Keratinocyte (primary cell): ENCODE measurements around the gene ZNF432. TPM values are rescaled to one million over a fixed set of nuclear protein-coding genes. Genes with fewer than 3 reads are reported as not detected.

ENCODE experiments used
- DNase-seq: peaks from one replicate; pipeline ENCODE4 v3.0.0-alpha.2; 2011; ENCODE audit warnings: low read depth, missing footprints, low spot score
- FAIRE-seq: peaks from 2 replicates; lab custom pipeline; 2011; peaks lifted over from hg19 to GRCh38; lab: Jason Lieb, UNC
- H2AFZ ChIP-seq: 2 replicates; pipeline ENCODE4 v1.6.0; 2012; ENCODE audit warnings: low read length, control low read depth, inconsistent platforms; ENCODE audit not compliant: control insufficient read depth
- H3K27ac ChIP-seq: 2 replicates; pipeline ENCODE4 v1.5.1; 2011; ENCODE audit warnings: low read length; ENCODE audit not compliant: control insufficient read depth, insufficient read depth
- H3K27me3 ChIP-seq: 3 replicates; pipeline ENCODE4 v1.6.0; 2011; ENCODE audit warnings: low read length; ENCODE audit not compliant: control insufficient read depth, insufficient read depth; ENCODE audit errors: extremely low read depth
- H3K36me3 ChIP-seq, 2 experiments: 2 replicates in 1 of 2; 3 replicates in 1 of 2; pipeline ENCODE4 v1.5.1; 2011; ENCODE audit warnings: low read length in 2 of 2, mild to moderate bottlenecking in 1 of 2; ENCODE audit not compliant: control insufficient read depth in 2 of 2, insufficient read depth in 2 of 2; ENCODE audit errors: extremely low read depth in 1 of 2
- H3K4me1 ChIP-seq: 3 replicates; pipeline ENCODE4 v1.5.1; 2011; ENCODE audit warnings: low read length; ENCODE audit not compliant: control insufficient read depth, insufficient read depth; ENCODE audit errors: extremely low read depth
- H3K4me2 ChIP-seq: 3 replicates; pipeline ENCODE4 v1.6.0; 2011; ENCODE audit warnings: low read depth, low read length; ENCODE audit not compliant: control insufficient read depth, insufficient read depth; ENCODE audit errors: extremely low read depth
- H3K4me3 ChIP-seq, 3 experiments: fragments of 200-600 bp in 1 of 3; sonication (generic) in 1 of 3; 2 replicates in 2 of 3; 3 replicates in 1 of 3; pipeline ENCODE4 v1.5.1; 2011 to 2016; ENCODE audit warnings: low read length in 3 of 3, mild to moderate bottlenecking in 3 of 3, control low read depth in 2 of 3, inconsistent platforms in 1 of 3, low read depth in 1 of 3, mixed read lengths in 1 of 3, mixed run types in 1 of 3, moderate library complexity in 1 of 3; ENCODE audit not compliant: control insufficient read depth in 2 of 3, insufficient read depth in 2 of 3; ENCODE audit errors: extremely low read depth in 1 of 3
- H3K79me2 ChIP-seq: 2 replicates; pipeline ENCODE4 v1.6.0; 2012; ENCODE audit warnings: low read length; ENCODE audit not compliant: control insufficient read depth, insufficient read depth
- H3K9ac ChIP-seq: 3 replicates; pipeline ENCODE4 v1.6.0; 2011; ENCODE audit warnings: low read length; ENCODE audit not compliant: control insufficient read depth, insufficient read depth; ENCODE audit errors: extremely low read depth
- H3K9me1 ChIP-seq: 3 replicates; pipeline ENCODE4 v1.6.0; 2011; ENCODE audit warnings: low read length; ENCODE audit not compliant: control insufficient read depth, insufficient read depth; ENCODE audit errors: extremely low read depth
- H3K9me3 ChIP-seq: 2 replicates; pipeline ENCODE4 v1.5.1; 2012; ENCODE audit warnings: low read depth, low read length; ENCODE audit not compliant: control insufficient read depth
- H4K20me1 ChIP-seq: 3 replicates; pipeline ENCODE4 v1.6.0; 2011; ENCODE audit warnings: low read length; ENCODE audit not compliant: control insufficient read depth, insufficient read depth; ENCODE audit errors: extremely low read depth
- EZH2 ChIP-seq: IDR thresholded peaks from one replicate; pipeline ENCODE4 v1.6.1; 2012; ENCODE audit warnings: inconsistent platforms, mild to moderate bottlenecking, low read length, moderate library complexity
- dilution Hi-C: fragments of 300-500 bp; cut with MboI; formaldehyde crosslinking; loops from one replicate; pipeline ENCODE4 v1.7.0; 2020; ENCODE audit warnings: low sequenced_read_pairs; ENCODE audit not compliant: extremely low pct_ligation_motif_present
- polyA plus RNA-seq, 5 experiments: library from polyadenylated mRNA; depleted of rRNA in 3 of 5; stranded (reverse) in 3 of 5; stranded (forward) in 1 of 5; unstranded in 1 of 5; fragments of >200 nt; gene quantifications; 1 replicate in 1 of 5; 2 replicates in 3 of 5; 3 replicates in 1 of 5; pipeline versions ENCODE4 v1.2.1 to v1.2.3, GENCODE V29; 2011 to 2012; ENCODE audit warnings: missing spikeins in 2 of 5, low read depth in 1 of 5, low replicate concordance in 1 of 5
- TF ChIP-seq, protein P1 (sequence below), 3 experiments: IDR thresholded peaks in 1 of 3; conservative IDR thresholded peaks in 1 of 3; optimal IDR thresholded peaks in 1 of 3; 2 replicates in 2 of 3; 3 replicates in 1 of 3; pipeline versions ENCODE3 to v1.5.1; 2011; ENCODE audit warnings: low read length in 3 of 3, mild to moderate bottlenecking in 3 of 3, moderate library complexity in 2 of 3, control low read depth in 1 of 3, inconsistent platforms in 1 of 3; ENCODE audit not compliant: insufficient read depth in 2 of 3; ENCODE audit errors: extremely low read depth in 1 of 3

Gene ZNF432
- polyA plus RNA-seq, 1 donor (not counting 4 experiments of a cell fraction or from before 2014, with no cell fraction given) = 14.8 TPM

DNA sequence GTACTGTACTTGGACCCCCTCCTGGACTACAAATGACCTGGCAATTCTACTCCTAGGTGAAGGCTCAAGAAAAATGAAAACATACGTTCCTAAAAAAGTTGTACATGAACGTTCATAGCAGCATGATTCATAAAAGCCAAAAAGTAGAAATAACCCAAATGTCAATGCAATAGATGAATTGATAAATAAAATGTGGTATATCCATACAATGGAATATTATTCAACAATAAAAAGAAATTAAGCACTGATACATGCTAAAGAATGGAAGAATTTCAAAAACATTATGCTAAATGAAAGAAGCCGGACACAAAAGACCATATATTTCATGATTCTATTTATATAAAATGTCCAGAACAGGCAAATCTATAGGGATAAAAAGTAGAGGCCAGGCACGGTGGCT, 9.5 kb downstream of the ZNF432 start:
- dilution Hi-C loops = no loop called here
- TF ChIP-seq, protein P1, sequence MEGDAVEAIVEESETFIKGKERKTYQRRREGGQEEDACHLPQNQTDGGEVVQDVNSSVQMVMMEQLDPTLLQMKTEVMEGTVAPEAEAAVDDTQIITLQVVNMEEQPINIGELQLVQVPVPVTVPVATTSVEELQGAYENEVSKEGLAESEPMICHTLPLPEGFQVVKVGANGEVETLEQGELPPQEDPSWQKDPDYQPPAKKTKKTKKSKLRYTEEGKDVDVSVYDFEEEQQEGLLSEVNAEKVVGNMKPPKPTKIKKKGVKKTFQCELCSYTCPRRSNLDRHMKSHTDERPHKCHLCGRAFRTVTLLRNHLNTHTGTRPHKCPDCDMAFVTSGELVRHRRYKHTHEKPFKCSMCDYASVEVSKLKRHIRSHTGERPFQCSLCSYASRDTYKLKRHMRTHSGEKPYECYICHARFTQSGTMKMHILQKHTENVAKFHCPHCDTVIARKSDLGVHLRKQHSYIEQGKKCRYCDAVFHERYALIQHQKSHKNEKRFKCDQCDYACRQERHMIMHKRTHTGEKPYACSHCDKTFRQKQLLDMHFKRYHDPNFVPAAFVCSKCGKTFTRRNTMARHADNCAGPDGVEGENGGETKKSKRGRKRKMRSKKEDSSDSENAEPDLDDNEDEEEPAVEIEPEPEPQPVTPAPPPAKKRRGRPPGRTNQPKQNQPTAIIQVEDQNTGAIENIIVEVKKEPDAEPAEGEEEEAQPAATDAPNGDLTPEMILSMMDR (optimal IDR thresholded peaks at IDR 0.05 in 1 of 3, IDR thresholded peaks at IDR 0.05 in 1 of 3, conservative IDR thresholded peaks at IDR 0.05 in 1 of 3; ENCODE audit: extremely low read depth in 1 of 3, insufficient read depth in 2 of 3, low read length in 3 of 3) = no peak
- TF ChIP-seq EZH2 = no peak
- no peak overlapping the region for H3K4me2 ChIP-seq
- no peaks in the 10 kb centered on the region for H4K20me1 ChIP-seq
- H3K79me2 ChIP-seq = no peaks in the 10 kb centered on the region
- no peak for DNase-seq
- no peak for FAIRE-seq
- no peaks in the 10 kb centered on the region for H3K9me1 ChIP-seq
- no peak overlapping the region for H2AFZ ChIP-seq
- H3K4me1 ChIP-seq = no peaks in the 10 kb centered on the region
- H3K27ac ChIP-seq = no peak overlapping the region
- no peak overlapping the region for H3K4me3 ChIP-seq
- H3K36me3 ChIP-seq = peaks cover 26 to 34% of the 10 kb centered on the region in 2 experiments
- no peaks in the 10 kb centered on the region for H3K27me3 ChIP-seq
- H3K9me3 ChIP-seq = peaks cover 14% of the 10 kb centered on the region
- H3K9ac ChIP-seq = no peak overlapping the region

DNA sequence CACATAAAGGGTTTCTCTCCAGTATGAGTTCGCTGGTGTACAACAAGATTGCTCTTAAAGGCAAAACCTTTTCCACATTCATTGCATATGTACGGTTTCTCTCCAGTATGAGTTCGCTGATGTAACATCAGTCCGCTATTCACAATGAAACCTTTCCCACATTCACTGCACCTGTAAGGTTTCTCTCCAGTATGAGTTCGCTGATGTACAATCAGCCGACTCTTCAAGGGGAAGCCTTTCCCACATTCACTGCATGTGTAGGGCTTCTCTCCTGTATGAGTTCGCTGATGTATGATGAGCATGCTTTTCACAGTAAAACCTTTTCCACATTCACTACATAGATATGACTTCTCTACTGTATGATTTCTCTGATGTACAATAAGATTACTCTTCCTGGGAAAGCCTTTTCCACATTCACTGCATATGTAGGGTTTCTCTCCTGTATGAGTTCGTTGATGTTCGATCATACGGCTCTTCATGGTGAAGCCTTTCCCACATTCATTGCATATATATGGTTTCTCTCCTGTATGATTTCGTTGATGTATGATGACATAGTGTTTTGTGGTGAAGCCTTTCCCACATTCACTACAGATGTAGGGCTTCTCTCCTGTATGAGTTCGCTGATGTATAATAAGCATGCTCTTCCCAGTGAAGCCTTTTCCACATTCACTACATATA, 14.4 kb downstream of the ZNF432 start:
- FAIRE-seq (no peak), DNase-seq (no peak)
- Histone ChIP-seq H2AFZ (no peak overlapping the region), H3K4me3 (no peak overlapping the region), H3K27ac (no peak overlapping the region), H3K27me3 (no peaks in the 10 kb centered on the region), H3K9me3 (peaks cover 26% of the 10 kb centered on the region), H3K9ac (no peak overlapping the region), H3K79me2 (no peaks in the 10 kb centered on the region), H3K4me1 (no peaks in the 10 kb centered on the region), H3K36me3 (peaks cover 21 to 28% of the 10 kb centered on the region in 2 experiments), H3K9me1 (no peaks in the 10 kb centered on the region), H3K4me2 (no peak overlapping the region), H4K20me1 (no peaks in the 10 kb centered on the region)
- TF ChIP-seq, protein P1 (optimal IDR thresholded peaks at IDR 0.05 in 1 of 3, IDR thresholded peaks at IDR 0.05 in 1 of 3, conservative IDR thresholded peaks at IDR 0.05 in 1 of 3; ENCODE audit: extremely low read depth in 1 of 3, insufficient read depth in 2 of 3, low read length in 3 of 3) = no peak
- TF ChIP-seq EZH2 = no peak
- dilution Hi-C loops = no loop called here
